ENCODE data around the gene FOXN3.
"Not testable (repeated sequence)": the region's sequence is repeated elsewhere in the genome, so short reads cannot be mapped to it uniquely, and the experiment has no call there.

FOXN3 gene

GRCh38 chr14:89302396-89302950, 114.6 kb downstream of the FOXN3 start:
- no peak for DNase-seq (ENCODE audit: low read depth)

GRCh38 chr14:89299587-89299986, 117.4 kb downstream of the FOXN3 start:
- no peak for DNase-seq (ENCODE audit: low read depth)

GRCh38 chr14:89298056-89298834, 118.8 kb downstream of the FOXN3 start:
- DNase-seq (ENCODE audit: low read depth) = no peak

GRCh38 chr14:89296281-89296745, 120.7 kb downstream of the FOXN3 start:
- DNase-seq (ENCODE audit: low read depth) = no peak

GRCh38 chr14:89294872-89295271, 122.2 kb downstream of the FOXN3 start:
- DNase-seq (ENCODE audit: low read depth) = no peak

GRCh38 chr14:89294469-89294868, 122.6 kb downstream of the FOXN3 start:
- DNase-seq (ENCODE audit: low read depth) = not testable (repeated sequence)

GRCh38 chr14:89294060-89294459, 123.0 kb downstream of the FOXN3 start:
- no peak for DNase-seq (ENCODE audit: low read depth)

GRCh38 chr14:89293314-89293916, 123.6 kb downstream of the FOXN3 start:
- DNase-seq (ENCODE audit: low read depth) = no peak

GRCh38 chr14:89292579-89293313, 124.3 kb downstream of the FOXN3 start:
- DNase-seq (ENCODE audit: low read depth) = no peak

GRCh38 chr14:89291351-89291940, 125.6 kb downstream of the FOXN3 start:
- no peak for DNase-seq (ENCODE audit: low read depth)

- DNase-seq (ENCODE audit: low read depth) = no peak
Observed at GRCh38 chr14:89290813-89291212, 126.2 kb downstream of the FOXN3 start.

GRCh38 chr14:89289477-89289876, 127.6 kb downstream of the FOXN3 start:
- DNase-seq (ENCODE audit: low read depth) = no peak

GRCh38 chr14:89288114-89288513, 128.9 kb downstream of the FOXN3 start:
- DNase-seq (ENCODE audit: low read depth) = no peak

GRCh38 chr14:89284333-89285058, 132.5 kb downstream of the FOXN3 start:
- DNase-seq (ENCODE audit: low read depth) = no peak

- DNase-seq (ENCODE audit: low read depth) = peak; percentile 43
Observed at GRCh38 chr14:89283327-89284060, 133.5 kb downstream of the FOXN3 start.

GRCh38 chr14:89282191-89282590, 134.8 kb downstream of the FOXN3 start:
- no peak for DNase-seq (ENCODE audit: low read depth)

- no peak for DNase-seq (ENCODE audit: low read depth)
Observed at GRCh38 chr14:89280600-89280999, 136.4 kb downstream of the FOXN3 start.

GRCh38 chr14:89279649-89280232, 137.3 kb downstream of the FOXN3 start:
- no peak for DNase-seq (ENCODE audit: low read depth)

GRCh38 chr14:89277203-89277602, 139.8 kb downstream of the FOXN3 start:
- peak; percentile 11 for DNase-seq (ENCODE audit: low read depth)

- DNase-seq (ENCODE audit: low read depth) = peak; percentile 80
Observed at GRCh38 chr14:89276424-89276975, 140.5 kb downstream of the FOXN3 start.

All from activated T-cell treated with anti-CD3 and anti-CD28 coated beads for 48 hours (primary cell).